GM18505 (cell line): Measurements from ENCODE around the gene ZNF804B.
"Not testable (repeated sequence)": the region's sequence is repeated elsewhere in the genome, so short reads cannot be mapped to it uniquely, and the experiment has no call there.

ENCODE experiments used
- ATAC-seq: cut with Tn5 transposase; IDR thresholded peaks from one replicate; pipeline ENCODE4 v1.9.1; 2021; ENCODE audit not compliant: unreplicated experiment
- POLR2A ChIP-seq: IDR thresholded peaks from 4 replicates; pipeline ENCODE4 v1.6.1; 2011; ENCODE audit warnings: borderline replicate concordance; ENCODE audit not compliant: insufficient read depth, insufficient read length; ENCODE audit errors: extremely low read depth

ZNF804B gene

GRCh38 chr7:89223900-89224395, 464.4 kb downstream of the ZNF804B start:
- no peak for TF ChIP-seq POLR2A
- ATAC-seq, result no peak

GRCh38 chr7:89228688-89229171, 469.2 kb downstream of the ZNF804B start:
- not testable (repeated sequence) for ATAC-seq

GRCh38 chr7:89238156-89238555, 478.7 kb downstream of the ZNF804B start:
- no peak for TF ChIP-seq POLR2A
- no peak for ATAC-seq

- TF ChIP-seq POLR2A, result no peak
- ATAC-seq, result no peak
These were observed 486.7 kb downstream of the ZNF804B start for GRCh38 chr7:89246196-89246595.

GRCh38 chr7:89247207-89247606, 487.7 kb downstream of the ZNF804B start:
- ATAC-seq, result no peak
- TF ChIP-seq POLR2A, result no peak

GRCh38 chr7:89259085-89259484, 499.6 kb downstream of the ZNF804B start:
- TF ChIP-seq POLR2A, result no peak
- ATAC-seq, result no peak

- no peak for TF ChIP-seq POLR2A
- no peak for ATAC-seq
These were observed 504.6 kb downstream of the ZNF804B start for GRCh38 chr7:89264126-89264525.

DNA sequence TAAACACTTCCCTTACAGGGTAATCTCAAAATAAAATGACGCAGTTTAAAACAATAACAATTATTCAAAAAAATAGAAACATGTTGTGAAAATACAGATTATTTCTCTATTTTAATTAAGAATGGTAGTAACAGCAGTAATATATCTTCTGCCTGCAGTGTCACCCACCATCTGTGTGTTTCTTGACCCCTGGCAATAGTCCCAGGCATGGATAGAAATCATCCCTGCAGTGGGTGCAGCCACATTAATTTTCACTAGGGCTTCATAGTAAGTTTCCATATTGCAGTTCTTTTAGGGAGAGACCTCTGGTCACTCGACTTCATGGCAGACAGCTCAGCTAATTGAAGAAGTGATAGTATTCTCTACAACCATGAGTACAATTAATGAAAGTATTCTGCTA, 506.1 kb downstream of the ZNF804B start:
- no peak for ATAC-seq
- TF ChIP-seq POLR2A, result no peak

DNA sequence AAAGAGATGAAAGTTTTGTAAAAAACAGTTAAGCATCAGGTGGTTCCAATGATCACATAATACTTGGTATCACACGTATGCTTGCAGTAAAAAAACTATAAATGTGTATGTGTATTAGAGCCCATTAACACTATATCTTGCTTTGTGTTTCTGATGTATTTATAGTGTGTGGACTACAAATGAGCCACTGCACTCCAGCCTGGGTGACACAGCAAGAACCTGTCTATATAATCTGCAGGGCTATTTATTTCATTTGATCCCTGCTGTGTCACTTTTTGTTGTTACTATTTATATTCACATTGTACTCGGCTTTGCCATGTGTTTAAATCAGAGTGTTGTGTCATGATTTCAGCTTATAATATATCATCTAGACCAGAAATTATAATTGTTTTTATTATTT, 523.8 kb downstream of the ZNF804B start:
- TF ChIP-seq POLR2A, result no peak
- ATAC-seq, result no peak

GRCh38 chr7:89308535-89308934, 549.0 kb downstream of the ZNF804B start:
- ATAC-seq, result no peak

DNA sequence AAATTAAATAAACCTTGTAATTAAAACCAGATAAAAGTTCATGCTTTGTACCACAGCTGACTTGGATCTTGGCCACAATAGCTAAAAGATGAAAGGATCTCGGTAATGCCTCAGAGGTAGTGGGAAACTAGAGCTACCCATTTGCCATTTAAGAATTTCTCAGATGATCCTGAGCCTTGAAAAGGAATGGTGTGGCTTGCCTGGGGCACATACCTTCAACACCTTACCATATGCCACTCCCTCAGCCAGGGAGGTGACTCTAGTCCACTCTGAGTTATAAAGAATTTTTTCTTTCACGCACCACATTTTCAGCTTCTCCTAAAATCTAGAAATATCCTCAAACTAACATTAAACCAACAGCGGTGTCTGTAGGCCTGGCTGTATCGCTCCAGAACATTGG, 552.4 kb downstream of the ZNF804B start:
- TF ChIP-seq POLR2A, result no peak
- ATAC-seq, result no peak

More at GRCh38 chr7:89308535-89308934, 549.0 kb downstream of the ZNF804B start:
- TF ChIP-seq POLR2A, result no peak

DNA sequence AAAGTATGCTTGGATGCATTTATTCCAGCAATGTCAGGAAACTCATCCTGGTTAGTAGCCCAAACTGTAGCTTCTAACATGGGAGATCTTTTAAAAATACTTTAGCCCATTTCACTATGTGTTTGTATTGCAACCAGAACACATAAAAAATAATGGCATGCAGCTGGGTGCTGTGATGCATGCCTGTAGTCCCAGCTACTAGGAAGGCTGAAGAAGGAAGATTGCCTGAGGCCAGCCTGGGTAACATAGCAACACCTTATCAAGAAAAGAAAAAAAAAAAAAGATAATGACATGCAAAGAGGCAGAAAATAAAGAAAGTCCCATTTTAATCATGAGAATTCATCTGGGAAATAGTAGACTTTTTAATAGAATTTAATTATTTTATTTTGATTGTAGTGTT, 553.1 kb downstream of the ZNF804B start:
- no peak for TF ChIP-seq POLR2A
- ATAC-seq, result no peak

DNA sequence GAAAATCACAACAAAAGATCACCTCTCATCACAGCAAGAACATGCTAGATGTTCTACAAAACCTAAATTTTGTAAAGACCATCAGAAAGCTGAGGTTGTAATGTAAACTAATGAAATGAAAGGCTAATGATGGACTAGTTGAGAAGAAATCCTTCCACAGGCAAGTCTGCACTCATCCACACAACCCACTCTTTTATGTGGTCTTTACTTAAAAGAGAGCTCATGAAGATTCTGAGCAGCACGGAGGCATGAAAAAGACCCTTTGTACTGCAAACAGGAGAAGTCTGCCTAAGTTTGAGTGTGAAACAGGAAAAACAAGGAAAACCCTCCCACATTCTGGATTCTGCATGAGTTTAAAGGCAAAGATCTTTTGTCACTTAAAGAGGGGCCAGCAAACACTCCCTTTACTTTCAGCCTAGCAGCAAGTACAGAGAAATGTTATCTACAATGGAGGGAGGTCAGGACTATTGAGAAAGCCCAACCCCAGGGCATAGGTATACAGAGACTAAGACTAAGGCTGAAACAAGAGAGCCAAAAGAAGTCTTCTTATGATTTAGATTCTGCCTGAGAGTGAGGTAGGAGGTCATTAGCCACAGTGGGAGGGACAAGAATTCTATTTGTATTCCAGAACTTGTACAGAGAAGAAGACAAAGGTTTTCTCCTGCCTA, 557.2 kb downstream of the ZNF804B start:
- TF ChIP-seq POLR2A, result no peak
- ATAC-seq, result no peak

DNA sequence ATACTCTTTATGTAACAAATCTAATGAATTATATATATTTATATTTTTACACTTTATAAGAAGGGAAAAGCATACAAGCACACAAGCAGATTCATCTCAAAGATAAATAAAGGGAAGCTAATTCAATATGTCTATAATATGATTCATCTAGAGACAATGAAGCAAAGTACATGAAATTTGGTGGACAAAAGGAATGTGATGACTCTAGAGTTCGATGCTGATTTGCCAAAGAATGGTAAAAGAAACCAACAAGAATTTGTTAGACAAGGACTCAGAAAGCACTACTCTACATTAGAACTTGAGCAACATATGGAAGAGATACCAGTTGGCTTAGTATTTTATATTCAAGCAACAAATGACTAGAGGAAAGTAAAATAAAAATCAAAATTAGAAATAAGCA, 572.5 kb downstream of the ZNF804B start:
- ATAC-seq, result no peak
- no peak for TF ChIP-seq POLR2A

DNA sequence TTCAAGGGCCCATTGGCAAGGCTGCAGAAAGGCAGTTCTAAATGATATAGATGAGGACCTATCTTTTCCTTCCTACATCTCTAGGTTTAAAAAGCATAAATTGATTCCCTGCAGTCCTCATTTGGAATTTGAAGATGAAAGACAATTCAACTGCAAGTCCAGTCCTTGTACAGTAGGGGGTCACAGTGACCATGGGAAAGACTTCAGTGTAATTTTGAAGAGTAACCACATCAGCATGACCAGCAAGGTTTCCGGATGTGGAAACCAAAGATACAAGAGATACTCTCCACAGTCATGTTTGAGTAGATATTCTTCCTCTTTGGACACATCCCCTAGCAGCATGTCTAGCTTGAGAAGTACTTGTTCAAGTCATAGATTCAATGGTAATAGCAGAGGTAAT, 575.3 kb downstream of the ZNF804B start:
- TF ChIP-seq POLR2A, result no peak
- ATAC-seq, result no peak
